Glutamatergic neuron (in vitro differentiated cells): ENCODE measurements around the gene THADA. TPM values are rescaled to one million over a fixed set of nuclear protein-coding genes. Genes with fewer than 3 reads are reported as not detected.
"Not testable (repeated sequence)": the region's sequence is repeated elsewhere in the genome, so short reads cannot be mapped to it uniquely, and the experiment has no call there.

ENCODE experiments used
- DNase-seq: peaks from one replicate; pipeline ENCODE4 v3.0.0; 2022
- H3K27ac Mint-ChIP-seq: one replicate; pipeline ENCODE4 v1.8.0; 2020; ENCODE audit warnings: mild to moderate bottlenecking, mixed read lengths, inconsistent platforms; ENCODE audit not compliant: unreplicated experiment
- H3K27me3 Mint-ChIP-seq: one replicate; pipeline ENCODE4 v1.8.0; 2020; ENCODE audit warnings: mild to moderate bottlenecking, moderate library complexity, mixed read lengths, inconsistent platforms; ENCODE audit not compliant: unreplicated experiment
- H3K36me3 Mint-ChIP-seq: one replicate; pipeline ENCODE4 v1.8.0; 2020; ENCODE audit warnings: mild to moderate bottlenecking, mixed read lengths, inconsistent platforms; ENCODE audit not compliant: unreplicated experiment
- H3K4me1 Mint-ChIP-seq: one replicate; pipeline ENCODE4 v1.8.0; 2020; ENCODE audit warnings: mild to moderate bottlenecking, low read depth, mixed read lengths, inconsistent platforms; ENCODE audit not compliant: unreplicated experiment
- H3K4me3 Mint-ChIP-seq: one replicate; pipeline ENCODE4 v1.8.0; 2020; ENCODE audit warnings: mild to moderate bottlenecking, mixed read lengths, inconsistent platforms; ENCODE audit not compliant: unreplicated experiment
- H3K9me3 Mint-ChIP-seq: one replicate; pipeline ENCODE4 v1.8.0; 2020; ENCODE audit warnings: mild to moderate bottlenecking, moderate library complexity, mixed read lengths, inconsistent platforms; ENCODE audit not compliant: unreplicated experiment
- total RNA-seq: library from RNA; stranded (reverse); fragmentation: NEBNext Ultra II Directional; extraction: Animal tissue kit (Norgen Biotek cat#: 25700); gene quantifications from one replicate; pipeline ENCODE4 v1.2.1, GENCODE V29; 2021; ENCODE audit not compliant: unreplicated experiment
- TF ChIP-seq, protein P1 (sequence below): fragments of 200-600 bp; sonication (generic); IDR thresholded peaks from one replicate; pipeline ENCODE4 v1.5.0; 2021; ENCODE audit not compliant: partially characterized antibody, unreplicated experiment

The THADA gene
- total RNA-seq, 1 donor from 2014 or later, result 15.0 TPM

DNA sequence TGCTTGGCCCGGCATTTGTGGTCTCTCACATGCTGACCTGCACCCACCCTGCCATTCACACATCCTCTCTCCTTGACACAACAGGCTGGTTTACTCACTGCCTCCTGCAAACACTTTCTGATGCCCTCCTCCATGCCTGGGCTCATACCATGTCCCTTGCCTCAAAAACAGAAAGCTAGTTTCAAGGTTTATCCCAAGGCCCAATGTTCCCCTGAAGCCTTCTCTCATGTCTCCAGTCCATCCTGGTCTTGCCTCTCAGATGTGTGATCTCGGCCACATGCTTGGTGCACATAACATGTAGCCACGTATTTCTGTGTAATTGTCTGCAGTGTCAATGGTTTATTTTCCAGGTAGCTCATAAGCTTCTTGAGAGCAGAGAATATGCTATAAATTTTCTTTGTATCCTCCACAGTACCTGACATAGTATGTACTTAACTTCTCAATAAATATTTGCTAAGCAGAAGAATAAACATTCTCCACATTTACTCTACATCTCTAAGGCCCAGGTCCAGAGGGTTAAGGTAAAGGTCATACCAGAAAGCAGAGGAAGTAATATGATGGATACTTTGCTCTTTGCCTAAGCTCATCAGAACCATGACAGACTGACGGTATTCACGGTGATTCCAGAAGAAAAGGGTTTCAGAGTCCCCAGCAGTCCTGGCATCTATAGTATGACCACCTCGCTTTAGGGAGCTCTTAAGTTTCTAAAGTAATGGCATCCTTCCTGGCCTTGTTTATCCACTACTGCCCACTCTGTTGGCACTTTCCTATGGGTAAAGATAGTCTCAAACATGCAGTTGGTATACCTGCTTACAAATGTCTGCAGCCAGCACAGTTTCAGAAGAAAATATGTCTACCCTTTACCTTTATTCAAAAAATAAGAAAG is 206.0 kb downstream of the THADA start:
- no peaks in the 10 kb centered on the region for H3K36me3 Mint-ChIP-seq
- DNase-seq, result no peak
- TF ChIP-seq, protein P1, sequence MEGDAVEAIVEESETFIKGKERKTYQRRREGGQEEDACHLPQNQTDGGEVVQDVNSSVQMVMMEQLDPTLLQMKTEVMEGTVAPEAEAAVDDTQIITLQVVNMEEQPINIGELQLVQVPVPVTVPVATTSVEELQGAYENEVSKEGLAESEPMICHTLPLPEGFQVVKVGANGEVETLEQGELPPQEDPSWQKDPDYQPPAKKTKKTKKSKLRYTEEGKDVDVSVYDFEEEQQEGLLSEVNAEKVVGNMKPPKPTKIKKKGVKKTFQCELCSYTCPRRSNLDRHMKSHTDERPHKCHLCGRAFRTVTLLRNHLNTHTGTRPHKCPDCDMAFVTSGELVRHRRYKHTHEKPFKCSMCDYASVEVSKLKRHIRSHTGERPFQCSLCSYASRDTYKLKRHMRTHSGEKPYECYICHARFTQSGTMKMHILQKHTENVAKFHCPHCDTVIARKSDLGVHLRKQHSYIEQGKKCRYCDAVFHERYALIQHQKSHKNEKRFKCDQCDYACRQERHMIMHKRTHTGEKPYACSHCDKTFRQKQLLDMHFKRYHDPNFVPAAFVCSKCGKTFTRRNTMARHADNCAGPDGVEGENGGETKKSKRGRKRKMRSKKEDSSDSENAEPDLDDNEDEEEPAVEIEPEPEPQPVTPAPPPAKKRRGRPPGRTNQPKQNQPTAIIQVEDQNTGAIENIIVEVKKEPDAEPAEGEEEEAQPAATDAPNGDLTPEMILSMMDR, result no peak
- no peaks in the 10 kb centered on the region for H3K9me3 Mint-ChIP-seq
- no peak overlapping the region for H3K27ac Mint-ChIP-seq
- H3K27me3 Mint-ChIP-seq, result no peaks in the 10 kb centered on the region
- H3K4me1 Mint-ChIP-seq, result no peaks in the 10 kb centered on the region
- H3K4me3 Mint-ChIP-seq, result no peak overlapping the region

- no peaks in the 10 kb centered on the region for H3K4me1 Mint-ChIP-seq
- no peaks in the 10 kb centered on the region for H3K27me3 Mint-ChIP-seq
- H3K27ac Mint-ChIP-seq, result no peak overlapping the region
- TF ChIP-seq, protein P1, result no peak
- no peaks in the 10 kb centered on the region for H3K9me3 Mint-ChIP-seq
- H3K4me3 Mint-ChIP-seq, result no peak overlapping the region
- DNase-seq, result no peak
- H3K36me3 Mint-ChIP-seq, result no peaks in the 10 kb centered on the region
These were observed 207.5 kb downstream of the THADA start for GRCh38 chr2:43388371-43388770.

DNA sequence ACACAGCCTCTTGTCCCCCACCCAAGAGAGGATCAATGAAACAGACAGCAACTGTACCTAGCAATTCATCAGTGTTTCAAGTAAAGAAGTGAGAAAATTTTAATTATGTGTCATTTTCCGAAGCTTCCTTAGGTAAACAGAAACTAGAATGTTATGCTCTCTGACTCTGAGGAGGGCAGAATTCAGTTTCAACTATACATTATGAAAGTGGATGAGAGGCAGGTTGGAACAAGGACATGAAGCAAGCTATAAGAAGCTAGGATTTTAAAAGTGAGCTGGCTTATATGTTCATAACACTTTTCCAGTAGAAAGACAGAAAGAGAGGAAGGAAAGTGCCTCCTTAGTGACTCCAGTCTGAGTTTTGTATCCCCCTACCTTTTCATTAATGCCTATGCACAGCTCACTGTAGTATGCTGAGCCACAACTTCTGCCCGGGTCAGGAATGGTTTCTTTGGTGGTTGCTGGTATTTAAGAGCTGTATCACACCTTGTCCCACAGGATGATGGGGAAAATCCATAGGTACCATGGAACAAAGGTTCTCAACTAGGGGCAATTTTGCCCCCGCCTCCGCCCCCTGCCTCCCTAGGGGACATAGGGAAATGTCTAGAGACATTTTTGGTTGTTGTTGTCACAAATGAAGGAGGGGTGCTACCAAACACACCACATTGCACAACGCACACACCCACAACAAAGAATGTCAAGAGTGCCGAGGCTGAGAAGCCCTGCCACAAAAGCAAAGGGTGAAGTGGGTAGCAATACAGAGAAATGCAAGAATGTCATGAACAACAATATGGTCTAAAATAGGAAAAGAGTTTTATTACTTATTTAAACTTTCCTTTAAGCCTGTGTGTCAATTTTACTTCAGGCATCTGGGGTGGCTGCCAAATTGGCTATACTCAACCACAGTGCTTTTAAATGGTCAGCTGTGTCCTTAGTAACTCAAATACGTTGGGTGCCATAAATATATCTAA is 208.5 kb downstream of the THADA start:
- Mint-ChIP-seq H3K9me3 (no peaks in the 10 kb centered on the region), H3K4me1 (no peaks in the 10 kb centered on the region), H3K36me3 (no peaks in the 10 kb centered on the region), H3K27ac (no peak overlapping the region), H3K4me3 (no peak overlapping the region), H3K27me3 (no peaks in the 10 kb centered on the region)
- no peak for DNase-seq
- TF ChIP-seq, protein P1, result no peak

DNA sequence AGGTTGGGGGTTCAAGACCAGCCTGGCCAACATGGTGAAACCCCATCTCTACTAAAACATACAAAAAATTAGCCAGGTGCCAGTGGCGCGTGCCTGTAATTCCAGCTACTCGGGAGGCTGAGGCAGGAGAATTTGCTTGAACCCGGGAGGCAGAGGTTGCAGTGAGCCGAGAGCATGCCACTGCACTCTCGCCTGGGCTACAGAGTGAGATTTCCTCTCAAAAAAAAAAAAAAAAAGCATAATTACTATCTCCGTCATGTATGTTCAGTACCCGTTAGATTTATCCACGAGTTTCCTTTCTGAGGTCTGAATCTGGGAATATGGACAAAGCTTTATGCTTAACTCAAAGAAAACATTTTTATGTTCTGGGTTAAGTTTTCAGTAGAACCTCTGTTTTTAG is 209.2 kb downstream of the THADA start:
- H3K27ac Mint-ChIP-seq, H3K27me3 Mint-ChIP-seq, H3K9me3 Mint-ChIP-seq, DNase-seq, H3K4me1 Mint-ChIP-seq, H3K36me3 Mint-ChIP-seq, H3K4me3 Mint-ChIP-seq: not testable (repeated sequence)

DNA sequence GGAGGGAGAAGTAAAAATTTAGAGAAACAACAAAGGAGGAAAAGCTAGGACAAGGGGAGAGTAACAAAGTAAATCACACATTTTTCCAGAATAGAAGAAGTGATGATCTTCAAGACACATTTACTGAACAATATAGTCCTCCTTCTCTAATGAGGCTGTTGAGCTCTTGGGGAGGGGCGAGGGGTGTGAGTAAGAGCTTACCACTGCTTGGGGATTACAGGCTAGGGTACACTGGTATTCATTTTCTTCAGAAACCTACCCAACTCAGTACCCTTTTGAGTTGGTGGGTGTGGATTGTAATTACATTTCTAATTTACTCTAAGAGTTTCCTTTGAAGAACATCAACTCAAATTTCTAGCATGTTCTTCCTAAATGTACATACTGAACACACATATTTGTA is 211.7 kb downstream of the THADA start:
- H3K4me3 Mint-ChIP-seq, result no peak overlapping the region
- no peak overlapping the region for H3K27ac Mint-ChIP-seq
- H3K36me3 Mint-ChIP-seq, result no peaks in the 10 kb centered on the region
- DNase-seq, result no peak
- TF ChIP-seq, protein P1, result no peak
- no peaks in the 10 kb centered on the region for H3K4me1 Mint-ChIP-seq
- no peaks in the 10 kb centered on the region for H3K9me3 Mint-ChIP-seq
- no peaks in the 10 kb centered on the region for H3K27me3 Mint-ChIP-seq
